Gastroesophageal sphincter (tissue), 3 donors: ENCODE results near the gene CDK12.

ENCODE experiments used
- CTCF ChIP-seq, 4 experiments: fragments of 200-600 bp in 2 of 4; fragments of 450-650 bp in 2 of 4; sonication (generic) in 1 of 4; IDR thresholded peaks; one replicate each; pipeline ENCODE4 v1.5.1; 2017 to 2019; ENCODE audit warnings: antibody characterized with exemption in 4 of 4, mild to moderate bottlenecking in 2 of 4, moderate library complexity in 2 of 4
- POLR2A ChIP-seq, 2 donors: fragments of 450-650 bp; IDR thresholded peaks; one replicate each; pipeline ENCODE4 v1.6.1; 2017; ENCODE audit warnings: antibody characterized with exemption in 2 of 2, mild to moderate bottlenecking in 2 of 2, moderate library complexity in 1 of 2
- POLR2AphosphoS5 ChIP-seq: sonication (generic); formaldehyde crosslinking; IDR thresholded peaks from one replicate; pipeline ENCODE4 v1.6.1; 2017; ENCODE audit warnings: antibody characterized with exemption

GRCh38 chr17:39531252-39531651, 70.0 kb downstream of the CDK12 start:
- TF ChIP-seq POLR2A (IDR thresholded peaks at IDR 0.05) (no peak), CTCF (IDR thresholded peaks at IDR 0.05) (no peak), POLR2AphosphoS5 (no peak)
